MM.1S (cell line): ENCODE measurements around the gene CLCA2.

Source experiments
- DNase-seq: peaks from one replicate; pipeline ENCODE4 v3.0.0-alpha.2; 2015
- H2AFZ ChIP-seq: fragments of 300-600 bp; sonication (generic); 2 replicates; pipeline ENCODE4 v1.6.0; 2016; ENCODE audit warnings: antibody characterized with exemption, low read length
- H3F3A ChIP-seq: fragments of 300-600 bp; sonication (generic); 2 replicates; pipeline ENCODE4 v1.6.1; 2016; ENCODE audit warnings: mild to moderate bottlenecking, antibody characterized with exemption, low read length, moderate library complexity, mixed read lengths; ENCODE audit not compliant: insufficient read depth
- H3K27ac ChIP-seq: fragments of 300-600 bp; sonication (generic); 2 replicates; pipeline ENCODE4 v1.5.1; 2016; ENCODE audit warnings: mild to moderate bottlenecking, low read length
- H3K27me3 ChIP-seq: fragments of 300-600 bp; sonication (generic); replicated peaks from 2 replicates; pipeline ENCODE4 v1.6.0; 2016; ENCODE audit warnings: low read length; ENCODE audit not compliant: insufficient read depth
- H3K36me3 ChIP-seq: fragments of 300-600 bp; sonication (generic); replicated peaks from 2 replicates; pipeline ENCODE4 v1.6.1; 2016; ENCODE audit warnings: mild to moderate bottlenecking, low read length, mixed read lengths; ENCODE audit not compliant: insufficient read depth
- H3K4me1 ChIP-seq: fragments of 300-600 bp; sonication (generic); 2 replicates; pipeline ENCODE4 v1.6.1; 2016; ENCODE audit warnings: low read length, mixed read lengths
- H3K4me2 ChIP-seq: fragments of 300-600 bp; sonication (generic); 2 replicates; pipeline ENCODE4 v1.6.0; 2016; ENCODE audit warnings: low read depth, low read length
- H3K4me3 ChIP-seq: fragments of 300-600 bp; sonication (generic); 2 replicates; pipeline ENCODE4 v1.5.1; 2016; ENCODE audit warnings: low read length, mixed read lengths
- H3K79me2 ChIP-seq: fragments of 300-600 bp; sonication (generic); 2 replicates; pipeline ENCODE4 v1.6.1; 2016; ENCODE audit warnings: mixed run types, low read length, mixed read lengths
- H3K9ac ChIP-seq: fragments of 300-600 bp; sonication (generic); 2 replicates; pipeline ENCODE4 v1.6.1; 2016; ENCODE audit warnings: low read length, mixed read lengths
- H3K9me2 ChIP-seq: fragments of 300-600 bp; sonication (generic); replicated peaks from 2 replicates; pipeline ENCODE4 v1.6.1; 2016; ENCODE audit warnings: mild to moderate bottlenecking, low read length, mixed read lengths; ENCODE audit not compliant: insufficient read depth
- H3K9me3 ChIP-seq: fragments of 300-600 bp; sonication (generic); replicated peaks from 2 replicates; pipeline ENCODE4 v1.6.1; 2016; ENCODE audit warnings: mild to moderate bottlenecking, low read length, mixed read lengths; ENCODE audit not compliant: insufficient read depth
- H4K20me1 ChIP-seq: fragments of 300-600 bp; sonication (generic); 2 replicates; pipeline ENCODE4 v1.6.1; 2016; ENCODE audit warnings: mild to moderate bottlenecking, low read length, moderate library complexity, mixed read lengths; ENCODE audit not compliant: insufficient read depth
- EZH2 ChIP-seq: fragments of 300-600 bp; sonication (generic); optimal IDR thresholded peaks from 2 replicates; pipeline ENCODE3; 2017; ENCODE audit warnings: low read depth, mild to moderate bottlenecking, antibody characterized with exemption, low read length, mixed read lengths
- EZH2phosphoT487 ChIP-seq: fragments of 300-600 bp; sonication (generic); IDR thresholded peaks from 2 replicates; pipeline ENCODE4 v1.6.1; 2018; ENCODE audit warnings: antibody characterized with exemption, low read length
- TF ChIP-seq, protein P1 (sequence below): fragments of 300-600 bp; sonication (generic); IDR thresholded peaks from 2 replicates; pipeline ENCODE4 v1.5.1; 2016; ENCODE audit warnings: antibody characterized with exemption, low read length, mixed read lengths

The CLCA2 gene

GRCh38 chr1:86481966-86482365 lies 58.0 kb downstream of the CLCA2 start:
- Histone ChIP-seq H3F3A (no peaks in the 10 kb centered on the region), H3K36me3 (no peaks in the 10 kb centered on the region), H3K27me3 (peaks cover 8% of the 10 kb centered on the region), H3K27ac (no peak overlapping the region), H3K4me2 (no peak overlapping the region), H3K79me2 (no peaks in the 10 kb centered on the region), H2AFZ (no peak overlapping the region), H3K9me3 (no peaks in the 10 kb centered on the region), H3K9me2 (no peaks in the 10 kb centered on the region), H4K20me1 (no peaks in the 10 kb centered on the region), H3K4me3 (no peak overlapping the region), H3K4me1 (no peaks in the 10 kb centered on the region), H3K9ac (no peak overlapping the region)
- TF ChIP-seq EZH2: no peak
- TF ChIP-seq, protein P1, sequence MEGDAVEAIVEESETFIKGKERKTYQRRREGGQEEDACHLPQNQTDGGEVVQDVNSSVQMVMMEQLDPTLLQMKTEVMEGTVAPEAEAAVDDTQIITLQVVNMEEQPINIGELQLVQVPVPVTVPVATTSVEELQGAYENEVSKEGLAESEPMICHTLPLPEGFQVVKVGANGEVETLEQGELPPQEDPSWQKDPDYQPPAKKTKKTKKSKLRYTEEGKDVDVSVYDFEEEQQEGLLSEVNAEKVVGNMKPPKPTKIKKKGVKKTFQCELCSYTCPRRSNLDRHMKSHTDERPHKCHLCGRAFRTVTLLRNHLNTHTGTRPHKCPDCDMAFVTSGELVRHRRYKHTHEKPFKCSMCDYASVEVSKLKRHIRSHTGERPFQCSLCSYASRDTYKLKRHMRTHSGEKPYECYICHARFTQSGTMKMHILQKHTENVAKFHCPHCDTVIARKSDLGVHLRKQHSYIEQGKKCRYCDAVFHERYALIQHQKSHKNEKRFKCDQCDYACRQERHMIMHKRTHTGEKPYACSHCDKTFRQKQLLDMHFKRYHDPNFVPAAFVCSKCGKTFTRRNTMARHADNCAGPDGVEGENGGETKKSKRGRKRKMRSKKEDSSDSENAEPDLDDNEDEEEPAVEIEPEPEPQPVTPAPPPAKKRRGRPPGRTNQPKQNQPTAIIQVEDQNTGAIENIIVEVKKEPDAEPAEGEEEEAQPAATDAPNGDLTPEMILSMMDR: no peak
- DNase-seq: no peak

- no peak overlapping the region for H3K4me2 ChIP-seq
- H3K9ac ChIP-seq: no peak overlapping the region
- no peaks in the 10 kb centered on the region for H4K20me1 ChIP-seq
- H3K79me2 ChIP-seq: no peaks in the 10 kb centered on the region
- H3K4me3 ChIP-seq: no peak overlapping the region
- no peak overlapping the region for H3K27ac ChIP-seq
- no peaks in the 10 kb centered on the region for H3K36me3 ChIP-seq
- H3K9me3 ChIP-seq: no peaks in the 10 kb centered on the region
- TF ChIP-seq EZH2 (no peak), EZH2phosphoT487 (no peak)
- TF ChIP-seq, protein P1: no peak
- no peak for DNase-seq
- H3K27me3 ChIP-seq: no peaks in the 10 kb centered on the region
- no peaks in the 10 kb centered on the region for H3K9me2 ChIP-seq
- H2AFZ ChIP-seq: no peak overlapping the region
- no peaks in the 10 kb centered on the region for H3F3A ChIP-seq
- H3K4me1 ChIP-seq: no peaks in the 10 kb centered on the region
These were observed 63.3 kb downstream of the CLCA2 start for GRCh38 chr1:86487131-86487810.

- Histone ChIP-seq H3K27ac (no peak overlapping the region), H3K79me2 (no peaks in the 10 kb centered on the region), H2AFZ (no peak overlapping the region), H3K36me3 (no peaks in the 10 kb centered on the region), H3K4me3 (no peak overlapping the region), H3K27me3 (no peaks in the 10 kb centered on the region), H3K4me2 (no peak overlapping the region), H4K20me1 (no peaks in the 10 kb centered on the region), H3F3A (no peaks in the 10 kb centered on the region), H3K9me3 (no peaks in the 10 kb centered on the region), H3K9me2 (no peaks in the 10 kb centered on the region), H3K4me1 (no peaks in the 10 kb centered on the region), H3K9ac (no peak overlapping the region)
- DNase-seq: no peak
- TF ChIP-seq, protein P1: no peak
- TF ChIP-seq EZH2phosphoT487 (no peak), EZH2 (no peak)
These were observed 63.8 kb downstream of the CLCA2 start for GRCh38 chr1:86487811-86488141.
